Measurements from ENCODE around the gene ACAA2.

GRCh38 chr18:49819823-49820671 lies 6.7 kb upstream of the ACAA2 start:
- TF ChIP-seq CTCF (IDR thresholded peaks at IDR 0.05): no peak
- TF ChIP-seq POLR2A (IDR thresholded peaks at IDR 0.05): no peak
- no peak for TF ChIP-seq EP300 (IDR thresholded peaks at IDR 0.05)
